HepG2 (cell line): ENCODE data around the gene RABGGTB. TPM values are rescaled to one million over a fixed set of nuclear protein-coding genes. Genes with fewer than 3 reads are reported as not detected.

Experiments
- AHR ChIP-seq: IDR thresholded peaks from 2 replicates; pipeline ENCODE4 v1.6.1; 2018; ENCODE audit warnings: missing genetic modification reagents, missing compliant biosample characterization
- ARHGAP35 ChIP-seq: sonication (generic); formaldehyde crosslinking; IDR thresholded peaks from 2 replicates; pipeline ENCODE4 v1.9.0; 2022; ENCODE audit warnings: mild to moderate bottlenecking, inconsistent platforms, moderate library complexity, missing genetic modification reagents, borderline replicate concordance
- ATF7 ChIP-seq, 2 experiments: fragments of 450-650 bp in 1 of 2; sonication (generic) in 1 of 2; formaldehyde crosslinking in 1 of 2; IDR thresholded peaks; 2 replicates each; pipeline versions ENCODE4 v1.4.0 to v1.6.1; 2016 to 2020; ENCODE audit warnings: antibody characterized with exemption in 1 of 2, mild to moderate bottlenecking in 1 of 2, missing genetic modification reagents in 1 of 2
- BCL6 ChIP-seq: IDR thresholded peaks from 2 replicates; pipeline ENCODE4 v1.6.1; 2016; ENCODE audit warnings: missing genetic modification reagents, missing compliant biosample characterization
- CBX5 ChIP-seq: sonication (generic); formaldehyde crosslinking; IDR thresholded peaks from 2 replicates; pipeline ENCODE4 v1.4.0; 2020; ENCODE audit warnings: missing genetic modification reagents, borderline replicate concordance
- CENPX ChIP-seq: sonication (generic); formaldehyde crosslinking; IDR thresholded peaks from 2 replicates; pipeline ENCODE4 v1.9.0; 2021; ENCODE audit warnings: mild to moderate bottlenecking, missing genetic modification reagents, moderate library complexity
- JUND ChIP-seq: sonication (generic); formaldehyde crosslinking; IDR thresholded peaks from 2 replicates; pipeline ENCODE4 v1.8.0; 2022; ENCODE audit warnings: mild to moderate bottlenecking, missing genetic modification reagents
- KDM5A ChIP-seq: fragments of 200-600 bp; sonication (generic); IDR thresholded peaks from 2 replicates; pipeline ENCODE4 v1.7.0; 2018; ENCODE audit warnings: antibody characterized with exemption, mild to moderate bottlenecking, low read length, borderline replicate concordance
- MAFF ChIP-seq: IDR thresholded peaks from 2 replicates; pipeline ENCODE4 v1.6.1; 2011; ENCODE audit warnings: low read depth, low read length, improper control_type of control experiment
- NFIB ChIP-seq: sonication (generic); formaldehyde crosslinking; IDR thresholded peaks from 2 replicates; pipeline ENCODE4 v1.9.0; 2021; ENCODE audit warnings: missing genetic modification reagents, mild to moderate bottlenecking, borderline replicate concordance
- PAX8 ChIP-seq: sonication (generic); formaldehyde crosslinking; IDR thresholded peaks from 2 replicates; pipeline ENCODE4 v1.8.0; 2022; ENCODE audit warnings: mild to moderate bottlenecking, missing genetic modification reagents, borderline replicate concordance
- ZNF253 ChIP-seq: sonication (generic); formaldehyde crosslinking; IDR thresholded peaks from 2 replicates; pipeline ENCODE4 v1.8.0; 2022; ENCODE audit warnings: mild to moderate bottlenecking, missing genetic modification reagents, borderline replicate concordance
- ZNF552 ChIP-seq: sonication (generic); formaldehyde crosslinking; IDR thresholded peaks from 2 replicates; pipeline ENCODE4 v1.9.0; 2022; ENCODE audit warnings: missing genetic modification reagents, mild to moderate bottlenecking, borderline replicate concordance
- ZNF607 ChIP-seq: sonication (generic); formaldehyde crosslinking; IDR thresholded peaks from 2 replicates; pipeline ENCODE4 v1.5.1; 2020; ENCODE audit warnings: missing genetic modification reagents, mild to moderate bottlenecking, borderline replicate concordance
- ZNF709 ChIP-seq: sonication (generic); formaldehyde crosslinking; IDR thresholded peaks from 2 replicates; pipeline ENCODE4 v1.5.0; 2020; ENCODE audit warnings: mild to moderate bottlenecking, missing genetic modification reagents
- polyA plus RNA-seq, 8 experiments: library from polyadenylated mRNA; depleted of rRNA in 3 of 8; stranded (reverse) in 7 of 8; unstranded in 1 of 8; fragments of >200 nt; fragmentation: Illumina TruSeq in 4 of 8; extraction: Trizol in 4 of 8; gene quantifications; 2 replicates each; pipeline versions ENCODE4 v1.2.1 to v1.2.3, GENCODE V29; 2011 to 2016; ENCODE audit warnings: low read depth in 4 of 8, missing spikeins in 1 of 8, mixed read lengths in 1 of 8; ENCODE audit not compliant: insufficient read depth in 1 of 8
- total RNA-seq, 5 experiments: library from RNA; depleted of rRNA; stranded (reverse); fragments of >200 nt; fragmentation: Illumina TruSeq; extraction: Trizol; gene quantifications; 2 replicates each; pipeline ENCODE4 v1.2.3, GENCODE V29; 2016; ENCODE audit warnings: low read depth in 1 of 5
- TF ChIP-seq, protein P1 (sequence below): sonication (generic); formaldehyde crosslinking; conservative IDR thresholded peaks from 2 replicates; pipeline ENCODE4 v1.4.0; 2020; ENCODE audit warnings: missing genetic modification reagents
- TF ChIP-seq, protein P2 (sequence below): sonication (generic); formaldehyde crosslinking; IDR thresholded peaks from 2 replicates; pipeline ENCODE4 v1.5.1; 2020; ENCODE audit warnings: mild to moderate bottlenecking, moderate library complexity, missing genetic modification reagents
- TF ChIP-seq, protein P3 (sequence below): IDR thresholded peaks from 2 replicates; pipeline ENCODE4 v1.6.1; 2016; ENCODE audit warnings: missing compliant biosample characterization, missing genetic modification reagents, borderline replicate concordance
- TF ChIP-seq, protein P4 (sequence below): sonication (generic); formaldehyde crosslinking; IDR thresholded peaks from 2 replicates; pipeline ENCODE4 v1.5.1; 2020; ENCODE audit warnings: missing genetic modification reagents, mild to moderate bottlenecking, borderline replicate concordance

Gene RABGGTB
- total and polyA plus RNA-seq, 2 of the 13 experiments (the other 11 are each of a cell fraction or from before 2014, with no cell fraction given): 185 to 290 TPM

DNA sequence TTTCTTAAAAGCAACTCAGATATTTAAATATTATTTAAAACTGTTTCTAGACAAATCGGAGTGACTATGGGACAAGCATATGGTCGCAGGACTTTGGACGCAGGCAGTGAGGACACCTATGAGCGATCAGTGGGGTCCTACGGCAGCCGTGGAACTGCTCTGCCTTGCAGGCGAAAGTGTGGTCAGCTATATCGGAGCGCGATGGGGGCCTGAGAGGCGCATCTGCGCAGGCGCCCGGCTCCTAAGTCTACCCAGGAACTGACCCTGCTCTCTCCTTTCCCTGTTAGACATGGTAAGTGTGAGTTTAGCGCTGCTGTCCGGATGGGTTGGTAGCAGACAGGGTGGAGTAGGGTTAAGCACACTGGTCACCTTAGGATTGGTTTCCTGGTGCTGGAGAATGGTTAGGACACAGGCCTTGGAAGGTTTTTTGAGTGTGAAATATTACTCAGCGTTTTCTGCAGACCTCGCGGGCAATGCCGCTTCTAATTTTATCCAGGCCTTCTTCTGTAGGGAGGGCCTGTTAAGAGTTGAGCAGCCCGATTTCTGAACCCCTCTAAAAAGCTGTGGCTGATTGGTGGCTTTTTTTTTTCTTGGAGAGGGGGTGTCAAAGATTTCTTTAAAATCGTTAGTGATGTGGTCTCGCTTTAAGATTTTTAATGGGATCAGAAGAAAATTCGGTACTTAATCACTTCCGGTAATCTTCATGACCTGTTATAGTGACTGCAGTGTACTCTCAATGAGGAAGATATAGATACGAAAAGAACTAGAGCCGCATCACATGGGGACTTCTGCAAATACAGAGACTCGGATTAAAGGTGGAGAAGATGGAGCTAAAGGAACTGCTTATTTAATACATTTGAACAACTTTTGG is at the start of gene RABGGTB (continued):
- TF ChIP-seq ZNF253 (CRISPR knock-in tag): no peak
- TF ChIP-seq ZNF552 (CRISPR knock-in tag): no peak
- TF ChIP-seq KDM5A: peak; percentile 92
- TF ChIP-seq ARHGAP35 (CRISPR knock-in tag): no peak
- TF ChIP-seq NFIB (CRISPR knock-in tag): no peak
- no peak for TF ChIP-seq CENPX
- no peak; the same call in 1 of the 2 replicates for TF ChIP-seq BCL6
- 0 out of 2 replicates have a peak, but pooled peaks have one; percentile 35 for TF ChIP-seq PAX8
- TF ChIP-seq, protein P1, sequence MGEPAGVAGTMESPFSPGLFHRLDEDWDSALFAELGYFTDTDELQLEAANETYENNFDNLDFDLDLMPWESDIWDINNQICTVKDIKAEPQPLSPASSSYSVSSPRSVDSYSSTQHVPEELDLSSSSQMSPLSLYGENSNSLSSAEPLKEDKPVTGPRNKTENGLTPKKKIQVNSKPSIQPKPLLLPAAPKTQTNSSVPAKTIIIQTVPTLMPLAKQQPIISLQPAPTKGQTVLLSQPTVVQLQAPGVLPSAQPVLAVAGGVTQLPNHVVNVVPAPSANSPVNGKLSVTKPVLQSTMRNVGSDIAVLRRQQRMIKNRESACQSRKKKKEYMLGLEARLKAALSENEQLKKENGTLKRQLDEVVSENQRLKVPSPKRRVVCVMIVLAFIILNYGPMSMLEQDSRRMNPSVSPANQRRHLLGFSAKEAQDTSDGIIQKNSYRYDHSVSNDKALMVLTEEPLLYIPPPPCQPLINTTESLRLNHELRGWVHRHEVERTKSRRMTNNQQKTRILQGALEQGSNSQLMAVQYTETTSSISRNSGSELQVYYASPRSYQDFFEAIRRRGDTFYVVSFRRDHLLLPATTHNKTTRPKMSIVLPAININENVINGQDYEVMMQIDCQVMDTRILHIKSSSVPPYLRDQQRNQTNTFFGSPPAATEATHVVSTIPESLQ (CRISPR knock-in tag): peak; percentile 90; the same call in 1 of the 2 replicates
- TF ChIP-seq, protein P2, sequence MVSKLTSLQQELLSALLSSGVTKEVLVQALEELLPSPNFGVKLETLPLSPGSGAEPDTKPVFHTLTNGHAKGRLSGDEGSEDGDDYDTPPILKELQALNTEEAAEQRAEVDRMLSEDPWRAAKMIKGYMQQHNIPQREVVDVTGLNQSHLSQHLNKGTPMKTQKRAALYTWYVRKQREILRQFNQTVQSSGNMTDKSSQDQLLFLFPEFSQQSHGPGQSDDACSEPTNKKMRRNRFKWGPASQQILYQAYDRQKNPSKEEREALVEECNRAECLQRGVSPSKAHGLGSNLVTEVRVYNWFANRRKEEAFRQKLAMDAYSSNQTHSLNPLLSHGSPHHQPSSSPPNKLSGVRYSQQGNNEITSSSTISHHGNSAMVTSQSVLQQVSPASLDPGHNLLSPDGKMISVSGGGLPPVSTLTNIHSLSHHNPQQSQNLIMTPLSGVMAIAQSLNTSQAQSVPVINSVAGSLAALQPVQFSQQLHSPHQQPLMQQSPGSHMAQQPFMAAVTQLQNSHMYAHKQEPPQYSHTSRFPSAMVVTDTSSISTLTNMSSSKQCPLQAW: 0 out of 2 replicates have a peak, but pooled peaks have one; percentile 14
- TF ChIP-seq, protein P3, sequence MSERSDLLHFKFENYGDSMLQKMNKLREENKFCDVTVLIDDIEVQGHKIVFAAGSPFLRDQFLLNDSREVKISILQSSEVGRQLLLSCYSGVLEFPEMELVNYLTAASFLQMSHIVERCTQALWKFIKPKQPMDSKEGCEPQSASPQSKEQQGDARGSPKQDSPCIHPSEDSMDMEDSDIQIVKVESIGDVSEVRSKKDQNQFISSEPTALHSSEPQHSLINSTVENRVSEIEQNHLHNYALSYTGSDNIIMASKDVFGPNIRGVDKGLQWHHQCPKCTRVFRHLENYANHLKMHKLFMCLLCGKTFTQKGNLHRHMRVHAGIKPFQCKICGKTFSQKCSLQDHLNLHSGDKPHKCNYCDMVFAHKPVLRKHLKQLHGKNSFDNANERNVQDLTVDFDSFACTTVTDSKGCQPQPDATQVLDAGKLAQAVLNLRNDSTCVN (CRISPR knock-in tag): peak; percentile 57; the same call in 1 of the 2 replicates
- TF ChIP-seq MAFF: 0 out of 2 replicates have a peak, but pooled peaks have one; percentile 23
- no peak for TF ChIP-seq ZNF607 (CRISPR knock-in tag)
- peak; percentile 40; the same call in 1 of the 2 replicates for TF ChIP-seq CBX5 (CRISPR knock-in tag)
- no peak for TF ChIP-seq ATF7 (IDR thresholded peaks at IDR 0.05)
- TF ChIP-seq ATF7 (CRISPR knock-in tag; IDR thresholded peaks at IDR 0.05): 0 out of 2 replicates have a peak, but pooled peaks have one; percentile 36
- no peak for TF ChIP-seq JUND (CRISPR knock-in tag)
- TF ChIP-seq, protein P4, sequence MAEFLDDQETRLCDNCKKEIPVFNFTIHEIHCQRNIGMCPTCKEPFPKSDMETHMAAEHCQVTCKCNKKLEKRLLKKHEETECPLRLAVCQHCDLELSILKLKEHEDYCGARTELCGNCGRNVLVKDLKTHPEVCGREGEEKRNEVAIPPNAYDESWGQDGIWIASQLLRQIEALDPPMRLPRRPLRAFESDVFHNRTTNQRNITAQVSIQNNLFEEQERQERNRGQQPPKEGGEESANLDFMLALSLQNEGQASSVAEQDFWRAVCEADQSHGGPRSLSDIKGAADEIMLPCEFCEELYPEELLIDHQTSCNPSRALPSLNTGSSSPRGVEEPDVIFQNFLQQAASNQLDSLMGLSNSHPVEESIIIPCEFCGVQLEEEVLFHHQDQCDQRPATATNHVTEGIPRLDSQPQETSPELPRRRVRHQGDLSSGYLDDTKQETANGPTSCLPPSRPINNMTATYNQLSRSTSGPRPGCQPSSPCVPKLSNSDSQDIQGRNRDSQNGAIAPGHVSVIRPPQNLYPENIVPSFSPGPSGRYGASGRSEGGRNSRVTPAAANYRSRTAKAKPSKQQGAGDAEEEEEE (CRISPR knock-in tag): no peak; the same call in 1 of the 2 replicates
- TF ChIP-seq ZNF709: no peak
- peak; percentile 61; the same call in 1 of the 2 replicates for TF ChIP-seq AHR
